Smooth muscle cell (in vitro differentiated cells): Measurements from ENCODE around the gene TEF. TPM values are rescaled to one million over a fixed set of nuclear protein-coding genes. Genes with fewer than 3 reads are reported as not detected.

Experiments used
- DNase-seq: peaks from one replicate; lab custom pipeline; 2025; ENCODE audit not compliant: unreplicated experiment; lab: John Stamatoyannopoulos, UW
- H2AFZ ChIP-seq: fragments of 200-600 bp; sonication (generic); 2 replicates; pipeline ENCODE4 v1.6.0; 2016; ENCODE audit warnings: antibody characterized with exemption, low read depth, mild to moderate bottlenecking
- H3F3A ChIP-seq: fragments of 200-600 bp; sonication (generic); 2 replicates; pipeline ENCODE4 v1.6.0; 2017; ENCODE audit warnings: antibody characterized with exemption, low read depth
- H3K27ac ChIP-seq: fragments of 200-600 bp; sonication (generic); 2 replicates; pipeline ENCODE4 v1.5.1; 2016; ENCODE audit warnings: low read depth, mild to moderate bottlenecking
- H3K27me3 ChIP-seq: fragments of 200-600 bp; sonication (generic); 2 replicates; pipeline ENCODE4 v1.6.1; 2016; ENCODE audit warnings: low read depth, mild to moderate bottlenecking
- H3K36me3 ChIP-seq: fragments of 200-600 bp; sonication (generic); 2 replicates; pipeline ENCODE4 v1.5.1; 2016; ENCODE audit warnings: low read depth
- H3K4me1 ChIP-seq: fragments of 200-600 bp; sonication (generic); 2 replicates; pipeline ENCODE4 v1.5.1; 2016; ENCODE audit warnings: low read depth
- H3K4me2 ChIP-seq: fragments of 200-600 bp; sonication (generic); 2 replicates; pipeline ENCODE4 v1.6.0; 2016; ENCODE audit warnings: mild to moderate bottlenecking
- H3K4me3 ChIP-seq: fragments of 200-600 bp; sonication (generic); 2 replicates; pipeline ENCODE4 v1.5.1; 2016; ENCODE audit warnings: mild to moderate bottlenecking
- H3K79me2 ChIP-seq: fragments of 200-600 bp; sonication (generic); 2 replicates; pipeline ENCODE4 v1.6.0; 2016; ENCODE audit warnings: low read depth, mild to moderate bottlenecking
- H3K9ac ChIP-seq: fragments of 200-600 bp; sonication (generic); 2 replicates; pipeline ENCODE4 v1.6.0; 2016; ENCODE audit warnings: low read depth
- H3K9me3 ChIP-seq: fragments of 200-600 bp; sonication (generic); replicated peaks from 2 replicates; pipeline ENCODE4 v1.5.1; 2016; ENCODE audit warnings: low read depth
- H4K20me1 ChIP-seq: fragments of 200-600 bp; sonication (generic); 2 replicates; pipeline ENCODE4 v1.6.0; 2016; ENCODE audit warnings: low read depth
- CTCF ChIP-seq: fragments of 200-600 bp; sonication (generic); IDR thresholded peaks from 2 replicates; pipeline ENCODE4 v1.5.1; 2017; ENCODE audit warnings: borderline replicate concordance, mild to moderate bottlenecking, antibody characterized with exemption; ENCODE audit not compliant: insufficient read depth, poor library complexity, severe bottlenecking
- WGBS: methylation state at CpG from one replicate; pipeline ENCODE4 v1.1.7; 2016; ENCODE audit warnings: low lambda C conversion rate; 5-methylcytosine and 5-hydroxymethylcytosine counted together
- polyA plus RNA-seq: library from polyadenylated mRNA; unstranded; fragments of >200 nt; fragmentation: Nextera tagmentation; extraction: Ambion mirVana; gene quantifications from 2 replicates; pipeline ENCODE4 v1.2.1, GENCODE V29; 2016
- total RNA-seq: library from RNA; depleted of rRNA; stranded (reverse); fragments of >200 nt; gene quantifications from 2 replicates; pipeline ENCODE4 v1.2.3, GENCODE V29; 2014

TEF gene
- total and polyA plus RNA-seq, 2 experiments from 2014 or later, result 6.4 to 7.6 TPM

- DNase-seq, result no peak
- H3K4me3 ChIP-seq, result no peak overlapping the region
- no peak overlapping the region for H3K9ac ChIP-seq
- H3K27me3 ChIP-seq, result no peaks in the 10 kb centered on the region
- H3K4me2 ChIP-seq, result no peak overlapping the region
- no peak for TF ChIP-seq CTCF
- H3K9me3 ChIP-seq, result no peaks in the 10 kb centered on the region
- peaks cover 15% of the 10 kb centered on the region for H4K20me1 ChIP-seq
- no peaks in the 10 kb centered on the region for H3F3A ChIP-seq
- no peaks in the 10 kb centered on the region for H3K36me3 ChIP-seq
- WGBS, result 97% methylated on average over 7 of the region's 7 CpGs
- no peak overlapping the region for H3K27ac ChIP-seq
- H3K4me1 ChIP-seq, result peaks cover 10% of the 10 kb centered on the region
- H3K79me2 ChIP-seq, result no peaks in the 10 kb centered on the region
- no peak overlapping the region for H2AFZ ChIP-seq
Observed at GRCh38 chr22:41387341-41387740, 5.6 kb downstream of the TEF start.

GRCh38 chr22:41394012-41394356, 12.2 kb downstream of the TEF start:
- WGBS, result 96% methylated on average over 11 of the region's 11 CpGs
- no peaks in the 10 kb centered on the region for H3K79me2 ChIP-seq
- no peaks in the 10 kb centered on the region for H3F3A ChIP-seq
- no peak overlapping the region for H3K27ac ChIP-seq
- H3K4me2 ChIP-seq, result no peak overlapping the region
- H3K27me3 ChIP-seq, result no peaks in the 10 kb centered on the region
- H3K4me1 ChIP-seq, result no peaks in the 10 kb centered on the region
- H2AFZ ChIP-seq, result no peak overlapping the region
- H4K20me1 ChIP-seq, result no peaks in the 10 kb centered on the region
- DNase-seq, result no peak
- TF ChIP-seq CTCF, result no peak
- no peak overlapping the region for H3K9ac ChIP-seq
- no peak overlapping the region for H3K4me3 ChIP-seq
- H3K36me3 ChIP-seq, result no peaks in the 10 kb centered on the region
- H3K9me3 ChIP-seq, result no peaks in the 10 kb centered on the region

- no peak overlapping the region for H3K27ac ChIP-seq
- no peaks in the 10 kb centered on the region for H3K27me3 ChIP-seq
- no peaks in the 10 kb centered on the region for H3K79me2 ChIP-seq
- H3K9ac ChIP-seq, result no peak overlapping the region
- no peak for DNase-seq
- WGBS, result 98% methylated on average over 37 of the region's 37 CpGs
- no peaks in the 10 kb centered on the region for H4K20me1 ChIP-seq
- H3K4me3 ChIP-seq, result no peak overlapping the region
- H3K9me3 ChIP-seq, result no peaks in the 10 kb centered on the region
- no peaks in the 10 kb centered on the region for H3K4me1 ChIP-seq
- TF ChIP-seq CTCF, result no peak
- H3F3A ChIP-seq, result no peaks in the 10 kb centered on the region
- no peak overlapping the region for H2AFZ ChIP-seq
- H3K4me2 ChIP-seq, result no peak overlapping the region
- H3K36me3 ChIP-seq, result no peaks in the 10 kb centered on the region
Observed at GRCh38 chr22:41395531-41396240, 13.9 kb downstream of the TEF start.
